Suprapubic skin (tissue), 4 donors: Measurements from ENCODE around the gene MNAT1. TPM values are rescaled to one million over a fixed set of nuclear protein-coding genes. Genes with fewer than 3 reads are reported as not detected.

Experiments
- DNase-seq, 2 donors: peaks; one replicate each; pipeline ENCODE4 v3.0.0-alpha.2; 2019; ENCODE audit warnings: low spot score in 2 of 2
- H3K27ac ChIP-seq: fragments of 200-600 bp; sonication (generic); one replicate; pipeline ENCODE4 v1.5.1; 2019
- H3K27me3 ChIP-seq: fragments of 200-600 bp; sonication (generic); one replicate; pipeline ENCODE4 v1.5.1; 2019
- H3K36me3 ChIP-seq: fragments of 200-600 bp; sonication (generic); one replicate; pipeline ENCODE4 v1.5.1; 2019
- H3K4me1 ChIP-seq: fragments of 200-600 bp; sonication (generic); one replicate; pipeline ENCODE4 v1.5.1; 2019
- H3K4me3 ChIP-seq: fragments of 200-600 bp; sonication (generic); one replicate; pipeline ENCODE4 v1.5.1; 2019; ENCODE audit warnings: mild to moderate bottlenecking
- H3K9me3 ChIP-seq: fragments of 200-600 bp; sonication (generic); one replicate; pipeline ENCODE4 v1.5.1; 2019
- CTCF ChIP-seq, 2 donors: fragments of 200-600 bp in 1 of 2; fragments of 450-650 bp in 1 of 2; sonication (generic) in 1 of 2; IDR thresholded peaks; one replicate each; pipeline ENCODE4 v1.5.1; 2016 to 2019; ENCODE audit warnings: antibody characterized with exemption in 2 of 2, mild to moderate bottlenecking in 1 of 2, moderate library complexity in 1 of 2
- EP300 ChIP-seq: sonication (generic); formaldehyde crosslinking; IDR thresholded peaks from one replicate; pipeline ENCODE4 v1.6.1; 2017; ENCODE audit warnings: antibody characterized with exemption
- POLR2A ChIP-seq, 2 donors: fragments of 450-650 bp; IDR thresholded peaks; one replicate each; pipeline ENCODE4 v1.6.1; 2017; ENCODE audit warnings: antibody characterized with exemption in 2 of 2, mild to moderate bottlenecking in 2 of 2, moderate library complexity in 2 of 2
- POLR2AphosphoS5 ChIP-seq, 3 donors: sonication (generic); formaldehyde crosslinking; IDR thresholded peaks; one replicate each; pipeline ENCODE4 v1.6.1; 2017; ENCODE audit warnings: antibody characterized with exemption in 3 of 3
- WGBS: methylation state at CpG from one replicate; pipeline ENCODE4 v1.1.5; 2018; 5-methylcytosine and 5-hydroxymethylcytosine counted together
- total RNA-seq, 4 donors: library from RNA; depleted of rRNA; stranded (reverse); fragments of >200 nt; gene quantifications; one replicate each; pipeline ENCODE4 v1.1.0, GENCODE V29; 2016

Gene MNAT1
- total RNA-seq, 4 donors from 2014 or later = 13.1 to 38.8 (median 22.0) TPM

- no peak for DNase-seq
- no peaks in the 10 kb centered on the region for H3K4me1 ChIP-seq
- no peak for TF ChIP-seq CTCF (IDR thresholded peaks at IDR 0.05)
- TF ChIP-seq POLR2AphosphoS5 (IDR thresholded peaks at IDR 0.05) = no peak
- no peak for TF ChIP-seq EP300
- no peak for TF ChIP-seq POLR2A (IDR thresholded peaks at IDR 0.05)
- no peak overlapping the region for H3K4me3 ChIP-seq
- H3K36me3 ChIP-seq = no peaks in the 10 kb centered on the region
- no peak overlapping the region for H3K27ac ChIP-seq
- H3K27me3 ChIP-seq = no peaks in the 10 kb centered on the region
- H3K9me3 ChIP-seq = no peaks in the 10 kb centered on the region
These were observed 171.4 kb downstream of the MNAT1 start for GRCh38 chr14:60905923-60906322.

DNA sequence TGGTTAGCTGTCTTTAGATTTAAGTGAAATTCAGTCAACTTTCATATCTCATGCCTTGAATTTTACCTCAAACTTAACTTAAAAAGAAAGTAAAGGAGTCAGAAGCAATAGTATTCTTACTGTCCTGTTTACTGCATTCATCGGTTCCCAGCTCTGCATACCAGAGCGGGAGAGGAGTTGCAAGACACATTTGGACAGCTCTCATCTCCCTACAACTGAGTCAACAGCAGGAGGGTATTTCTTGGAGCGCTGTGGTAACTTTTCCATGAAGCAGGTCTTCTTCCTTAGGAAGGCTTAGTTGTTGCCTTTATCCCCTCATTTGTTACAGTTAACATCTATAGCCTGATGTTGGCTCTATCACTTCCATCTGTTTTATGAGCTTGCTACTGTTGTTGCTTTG lies 181.2 kb downstream of the MNAT1 start:
- Histone ChIP-seq H3K36me3 (no peaks in the 10 kb centered on the region), H3K27ac (no peak overlapping the region), H3K9me3 (no peaks in the 10 kb centered on the region), H3K4me1 (no peaks in the 10 kb centered on the region), H3K27me3 (no peaks in the 10 kb centered on the region), H3K4me3 (no peak overlapping the region)
- no peak for DNase-seq
- no peak for TF ChIP-seq EP300
- no peak for TF ChIP-seq POLR2A (IDR thresholded peaks at IDR 0.05)
- no peak for TF ChIP-seq CTCF (IDR thresholded peaks at IDR 0.05)
- no peak for TF ChIP-seq POLR2AphosphoS5 (IDR thresholded peaks at IDR 0.05)
- 72% methylated on average over 3 of the region's 3 CpGs for WGBS

DNA sequence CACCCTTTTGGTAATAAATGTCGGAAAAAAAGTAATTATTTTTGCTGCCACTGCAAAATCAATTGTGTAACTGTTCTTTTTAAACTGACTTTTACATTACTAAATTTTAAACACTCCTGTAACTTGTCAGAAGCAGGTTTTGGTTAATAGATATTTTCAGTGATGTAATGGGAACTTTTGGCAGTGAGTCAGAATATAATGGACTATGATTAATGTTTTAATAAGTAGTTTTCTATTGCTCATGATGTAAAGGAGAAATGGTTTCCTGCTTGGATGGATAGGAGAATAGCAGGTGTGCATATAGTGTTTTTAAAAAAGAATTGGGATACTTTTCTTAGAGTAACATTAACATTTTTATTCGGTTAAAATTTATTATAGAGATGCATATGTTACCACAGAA lies 187.5 kb downstream of the MNAT1 start:
- Histone ChIP-seq H3K4me3 (no peak overlapping the region), H3K36me3 (no peaks in the 10 kb centered on the region), H3K27ac (no peak overlapping the region), H3K27me3 (no peaks in the 10 kb centered on the region), H3K9me3 (no peaks in the 10 kb centered on the region), H3K4me1 (no peaks in the 10 kb centered on the region)
- DNase-seq = no peak
- WGBS = 92% methylated on average over 2 of the region's 2 CpGs
- TF ChIP-seq EP300 (no peak), POLR2AphosphoS5 (IDR thresholded peaks at IDR 0.05) (no peak), POLR2A (IDR thresholded peaks at IDR 0.05) (no peak), CTCF (IDR thresholded peaks at IDR 0.05) (no peak)

- Histone ChIP-seq H3K9me3 (no peaks in the 10 kb centered on the region), H3K27ac (no peak overlapping the region), H3K36me3 (no peaks in the 10 kb centered on the region), H3K27me3 (no peaks in the 10 kb centered on the region), H3K4me1 (no peaks in the 10 kb centered on the region), H3K4me3 (no peak overlapping the region)
- no peak for DNase-seq
- 83% methylated on average over 1 of the region's 1 CpG for WGBS
- no peak for TF ChIP-seq CTCF (IDR thresholded peaks at IDR 0.05)
- TF ChIP-seq EP300 = no peak
- TF ChIP-seq POLR2A (IDR thresholded peaks at IDR 0.05) = no peak
- TF ChIP-seq POLR2AphosphoS5 (IDR thresholded peaks at IDR 0.05) = no peak
These were observed 190.7 kb downstream of the MNAT1 start for GRCh38 chr14:60925286-60925685.

GRCh38 chr14:60926002-60926401 lies 191.4 kb downstream of the MNAT1 start:
- TF ChIP-seq EP300 (no peak), POLR2AphosphoS5 (IDR thresholded peaks at IDR 0.05) (no peak), POLR2A (IDR thresholded peaks at IDR 0.05) (no peak), CTCF (IDR thresholded peaks at IDR 0.05) (no peak)
- DNase-seq = no peak
- H3K4me1 ChIP-seq = no peaks in the 10 kb centered on the region
- H3K9me3 ChIP-seq = no peaks in the 10 kb centered on the region
- 97% methylated on average over 3 of the region's 3 CpGs for WGBS
- H3K27me3 ChIP-seq = no peaks in the 10 kb centered on the region
- H3K4me3 ChIP-seq = no peak overlapping the region
- no peak overlapping the region for H3K27ac ChIP-seq
- H3K36me3 ChIP-seq = no peaks in the 10 kb centered on the region
